HCT116 (cell line): ENCODE data around the gene ZACN. TPM values are rescaled to one million over a fixed set of nuclear protein-coding genes. Genes with fewer than 3 reads are reported as not detected.

Experiments used
- ATAC-seq: fragments of 200-7000 bp; cut with Tn5 transposase; 2 replicates; pipeline ENCODE4 v1.9.1; 2020; ENCODE audit warnings: mild to moderate bottlenecking, moderate library complexity
- BruUV-seq: library from RNA; stranded (reverse); fragments of 400-500 nt; replicated peaks from 2 replicates; lab custom pipeline; 2021; lab: Mats Ljungman, UMichigan
- CTCF ChIA-PET: fragments of 300-600 bp; sonication (Branson Sonifier 250); formaldehyde crosslinking; loops from one replicate; lab custom pipeline; 2021; ENCODE audit warnings: antibody characterized with exemption; lab: Charles Lee
- POLR2A ChIA-PET: fragments of 300-600, 350-600 bp; sonication (Branson Sonifier 250); formaldehyde crosslinking; loops from one replicate; lab custom pipeline; 2021; ENCODE audit warnings: antibody characterized with exemption; lab: Charles Lee
- RAD21 ChIA-PET, 2 experiments: fragments of 300-600 bp; sonication (Branson Sonifier 250); formaldehyde crosslinking; loops; one replicate each; lab custom pipeline; 2023; ENCODE audit warnings: low total read pairs in 2 of 2; ENCODE audit not compliant: uncharacterized antibody in 2 of 2, unreplicated experiment in 2 of 2, low non-redundant PET in 1 of 2; lab: Charles Lee
- DNase-seq: peaks from one replicate; pipeline ENCODE4 v3.0.0-alpha.2; 2010; ENCODE audit warnings: low read depth, low spot score
- H2AFZ ChIP-seq: fragments of 200-600 bp; shearing (Covaris generic), sonication (generic); 2 replicates; pipeline ENCODE4 v1.6.1; 2017; ENCODE audit warnings: low read depth, mixed run types, mixed read lengths, antibody characterized with exemption, low read length; ENCODE audit not compliant: poor library complexity, severe bottlenecking
- H3K27ac ChIP-seq: 2 replicates; pipeline ENCODE4 v1.5.1; 2012; ENCODE audit warnings: low read depth, low read length
- H3K27me3 ChIP-seq: fragments of 200-600 bp; sonication (generic); 2 replicates; pipeline ENCODE4 v1.6.1; 2016; ENCODE audit warnings: mixed run types, low read length, mixed read lengths; ENCODE audit not compliant: insufficient read depth
- H3K36me3 ChIP-seq, 2 experiments: fragments of 200-500 bp in 1 of 2; fragments of 200-600 bp in 1 of 2; sonication (Bioruptor generic) in 1 of 2; sonication (generic) in 1 of 2; 2 replicates each; pipeline versions ENCODE4 v1.5.1 to v1.6.1; 2014 to 2016; ENCODE audit warnings: low read length in 2 of 2, inconsistent platforms in 1 of 2, mixed read lengths in 1 of 2, mixed run types in 1 of 2; ENCODE audit not compliant: insufficient read depth in 2 of 2, control insufficient read depth in 1 of 2
- H3K4me1 ChIP-seq, 2 experiments: fragments of 200-600 bp in 1 of 2; sonication (generic) in 1 of 2; 2 replicates each; pipeline versions ENCODE4 v1.5.1 to v1.6.1; 2012 to 2017; ENCODE audit warnings: low read length in 2 of 2, inconsistent platforms in 1 of 2, mild to moderate bottlenecking in 1 of 2, mixed read lengths in 1 of 2, mixed run types in 1 of 2, moderate library complexity in 1 of 2; ENCODE audit not compliant: insufficient read depth in 2 of 2, control insufficient read depth in 1 of 2
- H3K4me2 ChIP-seq: fragments of 200-600 bp; sonication (generic); 2 replicates; pipeline ENCODE4 v1.6.1; 2017; ENCODE audit warnings: mixed run types, low read length, mixed read lengths
- H3K4me3 ChIP-seq, 2 experiments: fragments of 200-600 bp in 1 of 2; sonication (generic) in 1 of 2; replicated peaks in 1 of 2; 2 replicates each; pipeline ENCODE4 v1.5.1; 2011 to 2016; ENCODE audit warnings: low read length in 2 of 2, control low read depth in 1 of 2, low read depth in 1 of 2, mild to moderate bottlenecking in 1 of 2, mixed read lengths in 1 of 2, mixed run types in 1 of 2
- H3K79me2 ChIP-seq: fragments of 200-600 bp; sonication (generic); 2 replicates; pipeline ENCODE4 v1.6.1; 2017; ENCODE audit warnings: mild to moderate bottlenecking, mixed run types, low read length, moderate library complexity, mixed read lengths; ENCODE audit not compliant: insufficient read depth
- H3K9ac ChIP-seq: fragments of 200-600 bp; sonication (generic); 2 replicates; pipeline ENCODE4 v1.6.1; 2016; ENCODE audit warnings: low read length, mixed read lengths
- H3K9me2 ChIP-seq: fragments of 200-600 bp; sonication (generic), shearing (Covaris generic); 2 replicates; pipeline ENCODE4 v1.6.1; 2017; ENCODE audit warnings: mixed run types, mild to moderate bottlenecking, moderate library complexity; ENCODE audit not compliant: insufficient read depth
- H3K9me3 ChIP-seq, 2 experiments: fragments of 200-500 bp in 1 of 2; fragments of 200-600 bp in 1 of 2; sonication (Bioruptor generic) in 1 of 2; sonication (generic) in 1 of 2; 2 replicates each; pipeline ENCODE4 v1.6.1; 2014 to 2017; ENCODE audit warnings: low read length in 2 of 2, mixed read lengths in 2 of 2, inconsistent platforms in 1 of 2, low read depth in 1 of 2, mild to moderate bottlenecking in 1 of 2, mixed run types in 1 of 2, moderate library complexity in 1 of 2; ENCODE audit not compliant: control insufficient read depth in 1 of 2, insufficient read depth in 1 of 2
- H4K20me1 ChIP-seq: fragments of 200-600 bp; sonication (generic), shearing (Covaris generic); 2 replicates; pipeline ENCODE4 v1.6.1; 2017; ENCODE audit warnings: mixed run types, mild to moderate bottlenecking, moderate library complexity; ENCODE audit not compliant: insufficient read depth
- CBX3 ChIP-seq: IDR thresholded peaks from 2 replicates; pipeline ENCODE4 v1.6.1; 2012; ENCODE audit warnings: low read depth
- EGR1 ChIP-seq: IDR thresholded peaks from 2 replicates; pipeline ENCODE4 v1.6.1; 2012; ENCODE audit warnings: low read depth
- EZH2 ChIP-seq: fragments of 200-600 bp; sonication (generic); IDR thresholded peaks from 2 replicates; pipeline ENCODE4 v1.6.1; 2017; ENCODE audit warnings: antibody characterized with exemption, mixed run types
- FOSL1 ChIP-seq: IDR thresholded peaks from 2 replicates; pipeline ENCODE4 v1.6.1; 2012; ENCODE audit warnings: low read depth
- JUND ChIP-seq: IDR thresholded peaks from 2 replicates; pipeline ENCODE4 v1.6.1; 2012
- POLR2AphosphoS5 ChIP-seq: IDR thresholded peaks from 2 replicates; pipeline ENCODE4 v1.6.1; 2011; ENCODE audit warnings: mild to moderate bottlenecking, low read depth, low read length, moderate library complexity
- RAD21 ChIP-seq: IDR thresholded peaks from 2 replicates; pipeline ENCODE4 v1.6.1; 2012; ENCODE audit warnings: low read depth, mild to moderate bottlenecking
- SIN3A ChIP-seq: IDR thresholded peaks from 2 replicates; pipeline ENCODE4 v1.6.1; 2012; ENCODE audit warnings: low read depth
- SP1 ChIP-seq: IDR thresholded peaks from 2 replicates; pipeline ENCODE4 v1.6.1; 2012; ENCODE audit warnings: low read depth
- SRF ChIP-seq: IDR thresholded peaks from 2 replicates; pipeline ENCODE4 v1.6.1; 2012; ENCODE audit warnings: low read depth
- TCF7L2 ChIP-seq: IDR thresholded peaks from 2 replicates; pipeline ENCODE4 v1.7.0; 2011; ENCODE audit warnings: borderline replicate concordance, inconsistent platforms; ENCODE audit not compliant: insufficient read depth, insufficient read length; ENCODE audit errors: extremely low read depth
- YY1 ChIP-seq: IDR thresholded peaks from 2 replicates; pipeline ENCODE4 v1.6.1; 2011; ENCODE audit warnings: low read length, low read depth, moderate library complexity, mild to moderate bottlenecking; ENCODE audit not compliant: insufficient replicate concordance; ENCODE audit errors: extremely low read depth
- ZFX ChIP-seq: fragments of 450-650 bp; IDR thresholded peaks from 2 replicates; pipeline ENCODE4 v1.6.1; 2017
- ZNF274 ChIP-seq: fragments of 200-500 bp; sonication (Bioruptor generic); IDR thresholded peaks from 2 replicates; pipeline ENCODE4 v1.6.1; 2014; ENCODE audit warnings: mild to moderate bottlenecking, low read depth, low read length, inconsistent platforms
- intact Hi-C: fragments of 100-400 bp; cut with micrococcal nuclease; formaldehyde crosslinking; loops from 2 replicates; pipeline ENCODE4 v1.10.0; 2022
- total RNA-seq: library from RNA; stranded (reverse); gene quantifications from one replicate; pipeline ENCODE4 v1.2.1, GENCODE V29; 2021; ENCODE audit not compliant: unreplicated experiment
- TF ChIP-seq, protein P1 (sequence below): IDR thresholded peaks from 2 replicates; pipeline ENCODE4 v1.6.1; 2011; ENCODE audit warnings: mild to moderate bottlenecking, low read length, moderate library complexity; ENCODE audit not compliant: insufficient replicate concordance; ENCODE audit errors: extremely low read depth
- TF ChIP-seq, protein P2 (sequence below): IDR thresholded peaks from 2 replicates; pipeline ENCODE4 v1.6.1; 2012; ENCODE audit warnings: low read depth

ZACN gene
- total RNA-seq, 1 experiment from 2014 or later, result not detected

DNA sequence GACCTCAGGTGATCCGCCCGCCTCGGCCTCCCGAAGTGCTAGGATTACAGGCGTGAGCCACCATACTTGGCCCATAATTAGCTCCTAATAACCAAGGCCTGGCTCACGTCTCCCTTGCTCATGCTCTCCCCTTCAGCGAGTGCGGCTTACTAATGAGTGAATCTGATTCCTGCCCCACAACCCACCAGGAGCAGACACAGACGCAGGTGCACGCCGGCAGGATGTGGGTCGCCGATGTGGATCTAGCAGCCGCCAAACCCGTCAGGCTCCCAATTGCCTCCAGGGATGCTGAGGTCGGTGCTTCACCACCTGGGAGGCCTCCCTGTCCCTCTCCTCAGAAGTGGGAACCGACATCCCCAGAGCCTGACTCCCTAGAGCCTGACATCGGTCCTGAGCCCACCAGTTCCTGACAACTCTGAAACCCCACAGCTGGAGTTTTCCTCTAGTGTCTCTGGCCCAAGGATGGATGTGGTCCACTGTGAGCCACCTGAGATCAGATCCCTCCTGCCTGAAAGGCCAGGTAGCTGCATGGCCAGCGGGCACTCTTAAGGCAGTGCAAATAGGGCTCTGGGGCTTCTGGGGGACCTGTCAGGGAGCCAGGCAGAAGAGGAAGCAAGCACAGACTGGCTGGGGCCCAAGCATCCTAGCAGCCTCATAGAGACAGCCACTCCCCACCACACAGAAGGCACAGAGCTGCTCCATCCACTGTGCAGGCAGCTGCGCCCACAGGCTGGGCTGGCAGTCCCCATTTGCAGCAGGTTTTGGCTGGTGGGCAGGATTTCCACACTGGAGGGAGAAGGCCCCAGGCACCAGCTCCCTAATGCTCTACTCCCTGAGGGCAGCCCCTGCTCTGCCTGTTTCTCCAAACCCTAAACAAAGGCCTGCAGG, 13.8 kb downstream of the ZACN start:
- no peak overlapping the region; the same call in 1 of the 2 replicates for H3K27ac ChIP-seq
- RAD21 ChIA-PET, result no interaction called here
- peaks cover 13 to 21% of the 10 kb centered on the region in 2 experiments for H3K4me1 ChIP-seq
- no peak for TF ChIP-seq ZNF274
- TF ChIP-seq FOSL1, result no peak
- TF ChIP-seq SRF, result no peak
- TF ChIP-seq TCF7L2, result no peak
- TF ChIP-seq, protein P1, sequence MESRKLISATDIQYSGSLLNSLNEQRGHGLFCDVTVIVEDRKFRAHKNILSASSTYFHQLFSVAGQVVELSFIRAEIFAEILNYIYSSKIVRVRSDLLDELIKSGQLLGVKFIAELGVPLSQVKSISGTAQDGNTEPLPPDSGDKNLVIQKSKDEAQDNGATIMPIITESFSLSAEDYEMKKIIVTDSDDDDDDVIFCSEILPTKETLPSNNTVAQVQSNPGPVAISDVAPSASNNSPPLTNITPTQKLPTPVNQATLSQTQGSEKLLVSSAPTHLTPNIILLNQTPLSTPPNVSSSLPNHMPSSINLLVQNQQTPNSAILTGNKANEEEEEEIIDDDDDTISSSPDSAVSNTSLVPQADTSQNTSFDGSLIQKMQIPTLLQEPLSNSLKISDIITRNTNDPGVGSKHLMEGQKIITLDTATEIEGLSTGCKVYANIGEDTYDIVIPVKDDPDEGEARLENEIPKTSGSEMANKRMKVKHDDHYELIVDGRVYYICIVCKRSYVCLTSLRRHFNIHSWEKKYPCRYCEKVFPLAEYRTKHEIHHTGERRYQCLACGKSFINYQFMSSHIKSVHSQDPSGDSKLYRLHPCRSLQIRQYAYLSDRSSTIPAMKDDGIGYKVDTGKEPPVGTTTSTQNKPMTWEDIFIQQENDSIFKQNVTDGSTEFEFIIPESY, result no peak
- TF ChIP-seq YY1, result no peak
- no peak for TF ChIP-seq POLR2AphosphoS5
- TF ChIP-seq CBX3, result no peak
- no peak for TF ChIP-seq SP1
- no peak for TF ChIP-seq RAD21
- no peak for TF ChIP-seq EZH2
- no peak for TF ChIP-seq EGR1
- TF ChIP-seq ZFX, result no peak; the same call in 1 of the 2 replicates
- no peak for TF ChIP-seq SIN3A
- TF ChIP-seq, protein P2, sequence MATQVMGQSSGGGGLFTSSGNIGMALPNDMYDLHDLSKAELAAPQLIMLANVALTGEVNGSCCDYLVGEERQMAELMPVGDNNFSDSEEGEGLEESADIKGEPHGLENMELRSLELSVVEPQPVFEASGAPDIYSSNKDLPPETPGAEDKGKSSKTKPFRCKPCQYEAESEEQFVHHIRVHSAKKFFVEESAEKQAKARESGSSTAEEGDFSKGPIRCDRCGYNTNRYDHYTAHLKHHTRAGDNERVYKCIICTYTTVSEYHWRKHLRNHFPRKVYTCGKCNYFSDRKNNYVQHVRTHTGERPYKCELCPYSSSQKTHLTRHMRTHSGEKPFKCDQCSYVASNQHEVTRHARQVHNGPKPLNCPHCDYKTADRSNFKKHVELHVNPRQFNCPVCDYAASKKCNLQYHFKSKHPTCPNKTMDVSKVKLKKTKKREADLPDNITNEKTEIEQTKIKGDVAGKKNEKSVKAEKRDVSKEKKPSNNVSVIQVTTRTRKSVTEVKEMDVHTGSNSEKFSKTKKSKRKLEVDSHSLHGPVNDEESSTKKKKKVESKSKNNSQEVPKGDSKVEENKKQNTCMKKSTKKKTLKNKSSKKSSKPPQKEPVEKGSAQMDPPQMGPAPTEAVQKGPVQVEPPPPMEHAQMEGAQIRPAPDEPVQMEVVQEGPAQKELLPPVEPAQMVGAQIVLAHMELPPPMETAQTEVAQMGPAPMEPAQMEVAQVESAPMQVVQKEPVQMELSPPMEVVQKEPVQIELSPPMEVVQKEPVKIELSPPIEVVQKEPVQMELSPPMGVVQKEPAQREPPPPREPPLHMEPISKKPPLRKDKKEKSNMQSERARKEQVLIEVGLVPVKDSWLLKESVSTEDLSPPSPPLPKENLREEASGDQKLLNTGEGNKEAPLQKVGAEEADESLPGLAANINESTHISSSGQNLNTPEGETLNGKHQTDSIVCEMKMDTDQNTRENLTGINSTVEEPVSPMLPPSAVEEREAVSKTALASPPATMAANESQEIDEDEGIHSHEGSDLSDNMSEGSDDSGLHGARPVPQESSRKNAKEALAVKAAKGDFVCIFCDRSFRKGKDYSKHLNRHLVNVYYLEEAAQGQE, result no peak
- TF ChIP-seq JUND, result no peak
- no peaks in the 10 kb centered on the region for H3K9me3 ChIP-seq
- intact Hi-C loops, result no loop called here
- BruUV-seq, result no TSS peak
- no peak overlapping the region for H2AFZ ChIP-seq
- CTCF ChIA-PET, result no interaction called here
- H4K20me1 ChIP-seq, result no peaks in the 10 kb centered on the region
- POLR2A ChIA-PET, result interaction anchor here (1.7 kb wide), 1 partner anchor 20 kb away, joined by 5 read pairs; the partner anchor contains the start of gene SRP68
- ATAC-seq (no peak), DNase-seq (no peak)
- H3K4me3 ChIP-seq, result no peak overlapping the region
- no peaks in the 10 kb centered on the region for H3K9me2 ChIP-seq
- H3K36me3 ChIP-seq, result peaks cover 30 to 48% of the 10 kb centered on the region in 2 experiments
- no peaks in the 10 kb centered on the region; the same call in 1 of the 2 replicates for H3K79me2 ChIP-seq
- no peaks in the 10 kb centered on the region for H3K27me3 ChIP-seq
- H3K9ac ChIP-seq, result no peak overlapping the region
- no peak overlapping the region for H3K4me2 ChIP-seq
